Stimulated activated CD8-positive, alpha-beta memory T cell treated with anti-CD3 and anti-CD28 coated beads, Interleukin-12 subunit alpha, Interleukin-12 subunit beta, amount 100 ng/mL, for 4 hours (primary cell): ENCODE measurements around the gene OOSP2.

Experiments
- DNase-seq: peaks from one replicate; pipeline ENCODE4 v3.0.0-alpha.2; 2020; ENCODE audit warnings: low read depth

Gene OOSP2

GRCh38 chr11:60080535-60080934 lies 40.3 kb downstream of the OOSP2 start:
- no peak for DNase-seq

- no peak for DNase-seq
Measured at GRCh38 chr11:60084631-60085273, 44.5 kb downstream of the OOSP2 start.

- DNase-seq, result no peak
Measured at GRCh38 chr11:60085909-60086308, 45.7 kb downstream of the OOSP2 start.

- DNase-seq, result no peak
Measured at GRCh38 chr11:60087239-60087638, 47.0 kb downstream of the OOSP2 start.

- DNase-seq, result no peak
Measured at GRCh38 chr11:60088364-60088763, 48.2 kb downstream of the OOSP2 start, which contains the start of gene MS4A2. MS4A2 (plus strand) TSS chr11:60088664; CDS start chr11:60088766, 102 bp downstream.

- DNase-seq, result no peak
Measured at GRCh38 chr11:60095477-60096120, 55.4 kb downstream of the OOSP2 start.

GRCh38 chr11:60097189-60097588 lies 57.0 kb downstream of the OOSP2 start:
- no peak for DNase-seq
